Left lung (tissue), 10 donors: Measurements from ENCODE around the gene DACH1. TPM values are rescaled to one million over a fixed set of nuclear protein-coding genes. Genes with fewer than 3 reads are reported as not detected.

Source experiments
- ATAC-seq: fragments of 200-7000 bp; cut with Tn5 transposase; one replicate; pipeline ENCODE4 v1.9.1; 2020; ENCODE audit warnings: moderate library complexity
- DNase-seq, 4 donors: peaks; one replicate each; pipeline ENCODE4 v3.0.0-alpha.2; 2013 to 2020
- H3K27ac ChIP-seq, 2 donors: fragments of 200-600 bp; sonication (generic) in 1 of 2; one replicate each; pipeline versions ENCODE4 v1.5.0 to v1.8.0; 2020 to 2021
- H3K27me3 ChIP-seq, 2 donors: fragments of 200-600 bp; sonication (generic) in 1 of 2; one replicate each; pipeline versions ENCODE4 v1.5.0 to v1.8.0; 2020 to 2021
- H3K36me3 ChIP-seq, 2 donors: fragments of 200-600 bp; sonication (generic) in 1 of 2; one replicate each; pipeline versions ENCODE4 v1.5.0 to v1.8.0; 2020 to 2021
- H3K4me1 ChIP-seq, 2 donors: fragments of 200-600 bp; one replicate each; pipeline ENCODE4 v1.8.0; 2021
- H3K4me3 ChIP-seq, 2 donors: fragments of 200-600 bp; sonication (generic) in 1 of 2; one replicate each; pipeline versions ENCODE4 v1.5.0 to v1.8.0; 2020 to 2021; ENCODE audit warnings: mild to moderate bottlenecking in 1 of 2
- H3K9me3 ChIP-seq, 2 donors: fragments of 200-600 bp; sonication (generic) in 1 of 2; one replicate each; pipeline versions ENCODE4 v1.5.0 to v1.8.0; 2020 to 2021
- intact Hi-C, 2 donors: fragments of 100-400 bp; cut with DNase I; formaldehyde crosslinking; loops; one replicate each; pipeline versions ENCODE4 v1.11.2 to v1.14.2; 2022
- polyA plus RNA-seq, 6 donors: library from polyadenylated mRNA; unstranded; fragments of 120-200 nt; gene quantifications; one replicate each; pipeline ENCODE4 v1.2.1, GENCODE V29; 2013; ENCODE audit not compliant: insufficient read length in 6 of 6
- total RNA-seq, 2 donors: library from RNA; stranded (reverse); fragmentation: NEBNext Ultra II Directional; extraction: Animal tissue kit (Norgen Biotek cat#: 25700); gene quantifications; one replicate each; pipeline ENCODE4 v1.2.1, GENCODE V29; 2021
- TF ChIP-seq, protein P1 (sequence below), 2 donors: fragments of 200-600 bp; sonication (generic) in 1 of 2; IDR thresholded peaks; one replicate each; pipeline versions ENCODE4 v1.5.0 to v1.8.0; 2021; ENCODE audit warnings: antibody characterized with exemption in 2 of 2
- donor health status: DM: no; HTN: yes; CAD: no.
- donor health status: DM: no; HTN: no; CAD: no.

Gene DACH1
- total and polyA plus RNA-seq, 8 donors = 4.6 to 47.5 (median 43.9) TPM

DNA sequence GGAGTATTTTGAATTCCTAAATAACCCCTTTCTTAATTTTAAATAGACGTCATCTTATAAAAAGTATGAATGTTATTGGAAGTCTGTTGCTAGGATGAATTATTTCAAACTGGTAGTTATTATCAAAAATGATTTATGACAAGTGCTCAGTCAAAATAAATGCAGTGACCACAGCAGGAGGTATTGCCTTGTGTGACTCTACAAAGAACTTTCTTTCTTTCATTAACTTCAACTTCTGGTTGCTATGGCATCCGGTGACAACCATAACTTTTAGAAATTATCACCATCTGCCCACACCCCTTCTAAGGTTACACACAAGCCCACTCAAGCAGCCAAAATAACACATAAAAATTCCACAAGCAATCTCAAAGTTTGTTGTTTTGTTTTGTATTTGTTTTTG lies 189.9 kb downstream of the DACH1 start:
- Histone ChIP-seq H3K36me3 (no peaks in the 10 kb centered on the region), H3K27me3 (no peaks in the 10 kb centered on the region), H3K9me3 (no peaks in the 10 kb centered on the region), H3K4me3 (no peak overlapping the region), H3K27ac (no peak overlapping the region), H3K4me1 (no peaks in the 10 kb centered on the region)
- no peak for DNase-seq
- ATAC-seq = no peak
- TF ChIP-seq, protein P1, sequence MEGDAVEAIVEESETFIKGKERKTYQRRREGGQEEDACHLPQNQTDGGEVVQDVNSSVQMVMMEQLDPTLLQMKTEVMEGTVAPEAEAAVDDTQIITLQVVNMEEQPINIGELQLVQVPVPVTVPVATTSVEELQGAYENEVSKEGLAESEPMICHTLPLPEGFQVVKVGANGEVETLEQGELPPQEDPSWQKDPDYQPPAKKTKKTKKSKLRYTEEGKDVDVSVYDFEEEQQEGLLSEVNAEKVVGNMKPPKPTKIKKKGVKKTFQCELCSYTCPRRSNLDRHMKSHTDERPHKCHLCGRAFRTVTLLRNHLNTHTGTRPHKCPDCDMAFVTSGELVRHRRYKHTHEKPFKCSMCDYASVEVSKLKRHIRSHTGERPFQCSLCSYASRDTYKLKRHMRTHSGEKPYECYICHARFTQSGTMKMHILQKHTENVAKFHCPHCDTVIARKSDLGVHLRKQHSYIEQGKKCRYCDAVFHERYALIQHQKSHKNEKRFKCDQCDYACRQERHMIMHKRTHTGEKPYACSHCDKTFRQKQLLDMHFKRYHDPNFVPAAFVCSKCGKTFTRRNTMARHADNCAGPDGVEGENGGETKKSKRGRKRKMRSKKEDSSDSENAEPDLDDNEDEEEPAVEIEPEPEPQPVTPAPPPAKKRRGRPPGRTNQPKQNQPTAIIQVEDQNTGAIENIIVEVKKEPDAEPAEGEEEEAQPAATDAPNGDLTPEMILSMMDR (IDR thresholded peaks at IDR 0.05) = no peak
- intact Hi-C loops = no loop called here

DNA sequence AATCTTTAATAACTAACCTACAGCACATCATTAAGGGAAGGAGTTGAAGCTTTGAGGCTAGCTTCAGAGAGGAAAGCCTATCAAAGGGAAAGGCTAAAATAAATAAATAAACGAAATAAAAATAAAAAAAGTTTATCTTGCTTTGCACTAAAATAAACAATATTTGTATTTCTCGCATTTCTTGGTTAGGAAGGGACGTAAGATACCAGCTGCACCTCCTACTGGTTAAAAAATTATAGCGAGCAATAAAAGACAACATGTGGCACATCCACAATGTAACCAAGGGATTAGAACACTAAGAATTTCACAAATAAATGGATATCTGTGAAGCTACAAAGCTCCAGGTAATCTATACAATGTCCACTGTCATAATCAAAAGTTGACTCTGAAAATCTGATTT lies 194.5 kb downstream of the DACH1 start:
- H3K4me1 ChIP-seq = no peaks in the 10 kb centered on the region
- TF ChIP-seq, protein P1 (IDR thresholded peaks at IDR 0.05) = no peak
- no peak for ATAC-seq
- intact Hi-C loops = no loop called here
- DNase-seq = peak in 1 of 4 donors; percentile 9
- H3K27me3 ChIP-seq = no peaks in the 10 kb centered on the region
- no peaks in the 10 kb centered on the region for H3K9me3 ChIP-seq
- H3K27ac ChIP-seq = no peak overlapping the region
- no peaks in the 10 kb centered on the region for H3K36me3 ChIP-seq
- H3K4me3 ChIP-seq = no peak overlapping the region

DNA sequence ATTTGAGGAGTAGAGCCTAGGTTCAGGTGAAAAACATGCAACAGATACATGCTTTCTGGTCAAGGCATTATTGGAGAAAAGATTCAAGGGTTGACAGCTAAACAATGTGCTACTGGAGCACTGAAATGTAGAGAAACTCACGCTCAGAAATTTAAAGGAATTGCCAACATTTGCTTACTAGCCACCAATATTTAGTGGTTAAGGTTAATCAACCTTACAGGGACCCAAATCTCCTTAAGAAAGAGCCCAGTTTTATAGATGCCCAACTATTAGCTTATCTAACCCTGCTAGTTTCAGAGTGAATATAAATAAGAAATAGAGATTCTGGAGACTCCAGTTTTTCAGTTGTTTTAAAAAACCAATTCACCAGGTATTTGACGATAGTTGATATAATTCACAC lies 203.6 kb downstream of the DACH1 start:
- intact Hi-C loops = no loop called here
- H3K27me3 ChIP-seq = no peaks in the 10 kb centered on the region
- H3K4me1 ChIP-seq = no peaks in the 10 kb centered on the region
- no peak overlapping the region for H3K4me3 ChIP-seq
- no peak for DNase-seq
- H3K9me3 ChIP-seq = no peaks in the 10 kb centered on the region
- no peak overlapping the region for H3K27ac ChIP-seq
- ATAC-seq = no peak
- TF ChIP-seq, protein P1 (IDR thresholded peaks at IDR 0.05) = no peak
- no peaks in the 10 kb centered on the region for H3K36me3 ChIP-seq

DNA sequence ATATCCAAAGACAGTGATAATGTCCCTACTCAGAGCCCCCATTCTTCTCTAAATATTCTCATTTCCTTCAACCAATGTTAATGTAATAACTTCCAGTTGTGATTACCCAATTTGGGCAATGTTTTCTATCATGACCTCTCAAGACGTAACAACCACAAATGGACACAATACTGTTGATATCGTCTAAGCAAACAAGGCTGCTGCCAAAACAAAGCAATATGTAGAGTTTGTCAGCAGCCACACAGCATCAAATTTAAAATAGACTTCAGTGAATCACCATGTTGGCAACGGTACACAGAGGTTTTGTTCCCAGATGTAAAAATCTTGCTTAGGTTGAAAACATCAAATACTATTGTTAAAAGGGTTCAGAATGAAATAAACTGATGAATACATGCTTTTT lies 205.1 kb downstream of the DACH1 start:
- Histone ChIP-seq H3K9me3 (no peaks in the 10 kb centered on the region), H3K27me3 (no peaks in the 10 kb centered on the region), H3K4me3 (no peak overlapping the region), H3K4me1 (no peaks in the 10 kb centered on the region), H3K36me3 (no peaks in the 10 kb centered on the region), H3K27ac (peak overlapping the region; percentile 13 to 27)
- no peak for ATAC-seq
- TF ChIP-seq, protein P1 (IDR thresholded peaks at IDR 0.05) = no peak
- no peak for DNase-seq
- intact Hi-C loops = no loop called here

DNA sequence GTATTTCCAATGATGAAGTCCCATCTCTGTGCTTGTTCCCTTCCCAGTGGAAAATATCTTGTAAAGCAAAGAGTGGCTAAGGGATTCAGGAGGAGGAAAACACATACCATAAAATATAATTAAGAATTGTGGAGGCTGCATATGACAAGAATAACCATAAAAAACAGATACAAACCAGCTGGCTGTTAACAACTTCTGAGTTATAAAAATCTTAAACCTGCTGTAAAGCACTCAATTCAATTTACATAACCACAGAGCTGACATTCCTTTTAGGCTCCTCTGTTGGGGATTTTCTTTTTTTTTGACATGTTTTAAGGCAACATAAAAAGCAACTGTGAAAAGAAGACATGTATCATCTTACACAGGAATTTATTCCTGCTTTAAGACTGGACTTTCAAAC lies 207.6 kb downstream of the DACH1 start:
- intact Hi-C loops = no loop called here
- DNase-seq = no peak

More for the DNA sequence above, 207.6 kb downstream of the DACH1 start:
- ATAC-seq = no peak
- Histone ChIP-seq H3K36me3 (no peaks in the 10 kb centered on the region), H3K27ac (no peak overlapping the region), H3K4me1 (no peaks in the 10 kb centered on the region), H3K4me3 (no peak overlapping the region), H3K27me3 (no peaks in the 10 kb centered on the region), H3K9me3 (no peaks in the 10 kb centered on the region)
- TF ChIP-seq, protein P1 (IDR thresholded peaks at IDR 0.05) = no peak
